Measurements from ENCODE around the gene DNPEP. TPM values are rescaled to one million over a fixed set of nuclear protein-coding genes. Genes with fewer than 3 reads are reported as not detected.

The DNPEP gene
- 95.4 TPM for polyA plus RNA-seq (2012; ENCODE audit: insufficient read depth, insufficient read length)

- peak; percentile 72 for DNase-seq (ENCODE audit: low read depth, low spot score)
Observed at GRCh38 chr2:219387306-219388120, at the start of gene DNPEP. DNPEP (minus strand) TSS chr2:219387912; CDS start chr2:219387794, 118 bp downstream.

GRCh38 chr2:219437141-219437540, 49.4 kb upstream of the DNPEP start:
- DNase-seq (ENCODE audit: low read depth, low spot score): no peak
- no peak overlapping the region for H3K4me3 ChIP-seq (ENCODE audit: low read length)

More at GRCh38 chr2:219387306-219388120, at the start of gene DNPEP:
- H3K4me3 ChIP-seq (ENCODE audit: low read length): peak within 1 kb of the TSS; percentile 80

- no peak for DNase-seq (ENCODE audit: low read depth, low spot score)
- no peak overlapping the region for H3K4me3 ChIP-seq (ENCODE audit: low read length)
Observed at GRCh38 chr2:219436491-219436890, 48.8 kb upstream of the DNPEP start.

GRCh38 chr2:219435701-219436100, 48.0 kb upstream of the DNPEP start:
- no peak overlapping the region for H3K4me3 ChIP-seq (ENCODE audit: low read length)
- no peak for DNase-seq (ENCODE audit: low read depth, low spot score)

- no peak for DNase-seq (ENCODE audit: low read depth, low spot score)
- H3K4me3 ChIP-seq (ENCODE audit: low read length): no peak within 1 kb of the TSS
Observed at GRCh38 chr2:219434718-219435525, 47.2 kb upstream of the DNPEP start, which contains the start of gene SPEG. SPEG (plus strand) TSS chr2:219434843; CDS start chr2:219434978, 135 bp downstream.

- no peak for DNase-seq (ENCODE audit: low read depth, low spot score)
- no peak overlapping the region for H3K4me3 ChIP-seq (ENCODE audit: low read length)
Observed at GRCh38 chr2:219434468-219434717, 46.7 kb upstream of the DNPEP start.

- peak; percentile 38 for DNase-seq (ENCODE audit: low read depth, low spot score)
- H3K4me3 ChIP-seq (ENCODE audit: low read length): no peak overlapping the region
Observed at GRCh38 chr2:219433666-219434467, 46.2 kb upstream of the DNPEP start.

- DNase-seq (ENCODE audit: low read depth, low spot score): no peak
Observed at GRCh38 chr2:219430633-219431615, 43.2 kb upstream of the DNPEP start.

GRCh38 chr2:219429958-219430606, 42.4 kb upstream of the DNPEP start:
- DNase-seq (ENCODE audit: low read depth, low spot score): no peak
- no peak overlapping the region for H3K4me3 ChIP-seq (ENCODE audit: low read length)

More at GRCh38 chr2:219430633-219431615, 43.2 kb upstream of the DNPEP start:
- no peak overlapping the region for H3K4me3 ChIP-seq (ENCODE audit: low read length)

- no peak overlapping the region for H3K4me3 ChIP-seq (ENCODE audit: low read length)
- DNase-seq (ENCODE audit: low read depth, low spot score): no peak
Observed at GRCh38 chr2:219428469-219428868, 40.8 kb upstream of the DNPEP start.

GRCh38 chr2:219426534-219427136, 38.9 kb upstream of the DNPEP start:
- DNase-seq (ENCODE audit: low read depth, low spot score): no peak
- no peak overlapping the region for H3K4me3 ChIP-seq (ENCODE audit: low read length)

GRCh38 chr2:219426068-219426443, 38.3 kb upstream of the DNPEP start:
- DNase-seq (ENCODE audit: low read depth, low spot score): no peak
- H3K4me3 ChIP-seq (ENCODE audit: low read length): no peak overlapping the region

- DNase-seq (ENCODE audit: low read depth, low spot score): no peak
- no peak overlapping the region for H3K4me3 ChIP-seq (ENCODE audit: low read length)
Observed at GRCh38 chr2:219425238-219426067, 37.7 kb upstream of the DNPEP start.

- H3K4me3 ChIP-seq (ENCODE audit: low read length): no peak overlapping the region
- no peak for DNase-seq (ENCODE audit: low read depth, low spot score)
Observed at GRCh38 chr2:219423652-219424377, 36.1 kb upstream of the DNPEP start.

GRCh38 chr2:219422952-219423534, 35.3 kb upstream of the DNPEP start:
- DNase-seq (ENCODE audit: low read depth, low spot score): no peak
- H3K4me3 ChIP-seq (ENCODE audit: low read length): no peak overlapping the region

GRCh38 chr2:219421323-219421722, 33.6 kb upstream of the DNPEP start:
- no peak overlapping the region for H3K4me3 ChIP-seq (ENCODE audit: low read length)
- DNase-seq (ENCODE audit: low read depth, low spot score): no peak
